A673 (cell line): ENCODE measurements around the gene TFCP2.

ENCODE experiments used
- EZH2 ChIP-seq: fragments of 200-600 bp; sonication (generic); IDR thresholded peaks from 2 replicates; pipeline ENCODE4 v1.6.1; 2017; ENCODE audit warnings: borderline replicate concordance, low read depth, mild to moderate bottlenecking, mixed read lengths, antibody characterized with exemption, low read length; ENCODE audit not compliant: poor library complexity, severe bottlenecking
- TF ChIP-seq, protein P1 (sequence below): fragments of 300-800, 200-600 bp; sonication (generic); conservative IDR thresholded peaks from 2 replicates; pipeline ENCODE4 v1.5.1; 2017; ENCODE audit warnings: low read depth, mild to moderate bottlenecking, antibody characterized with exemption, low read length, moderate library complexity, mixed read lengths

DNA sequence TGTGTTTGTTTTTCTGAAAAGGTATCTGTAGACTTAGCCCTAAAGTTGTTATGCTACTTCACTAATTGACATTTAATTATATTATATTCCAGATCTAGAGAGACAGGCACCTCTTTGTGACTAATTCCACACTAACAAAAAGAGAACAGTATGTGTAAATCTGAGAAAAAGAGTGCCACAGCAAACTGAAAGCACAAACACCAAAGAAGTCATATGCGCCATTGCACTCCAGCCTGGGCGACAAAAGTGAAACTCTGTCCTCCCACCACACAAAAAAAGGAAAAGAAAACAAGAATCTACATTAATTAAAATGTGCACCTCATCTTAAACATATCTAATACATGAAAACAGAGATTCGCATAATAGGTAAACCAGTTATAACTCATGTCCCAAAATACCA is 85.1 kb downstream of the TFCP2 start:
- TF ChIP-seq EZH2: no peak
- TF ChIP-seq, protein P1, sequence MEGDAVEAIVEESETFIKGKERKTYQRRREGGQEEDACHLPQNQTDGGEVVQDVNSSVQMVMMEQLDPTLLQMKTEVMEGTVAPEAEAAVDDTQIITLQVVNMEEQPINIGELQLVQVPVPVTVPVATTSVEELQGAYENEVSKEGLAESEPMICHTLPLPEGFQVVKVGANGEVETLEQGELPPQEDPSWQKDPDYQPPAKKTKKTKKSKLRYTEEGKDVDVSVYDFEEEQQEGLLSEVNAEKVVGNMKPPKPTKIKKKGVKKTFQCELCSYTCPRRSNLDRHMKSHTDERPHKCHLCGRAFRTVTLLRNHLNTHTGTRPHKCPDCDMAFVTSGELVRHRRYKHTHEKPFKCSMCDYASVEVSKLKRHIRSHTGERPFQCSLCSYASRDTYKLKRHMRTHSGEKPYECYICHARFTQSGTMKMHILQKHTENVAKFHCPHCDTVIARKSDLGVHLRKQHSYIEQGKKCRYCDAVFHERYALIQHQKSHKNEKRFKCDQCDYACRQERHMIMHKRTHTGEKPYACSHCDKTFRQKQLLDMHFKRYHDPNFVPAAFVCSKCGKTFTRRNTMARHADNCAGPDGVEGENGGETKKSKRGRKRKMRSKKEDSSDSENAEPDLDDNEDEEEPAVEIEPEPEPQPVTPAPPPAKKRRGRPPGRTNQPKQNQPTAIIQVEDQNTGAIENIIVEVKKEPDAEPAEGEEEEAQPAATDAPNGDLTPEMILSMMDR: no peak
